ENCODE data around the gene UBE2C.

UBE2C gene

DNA sequence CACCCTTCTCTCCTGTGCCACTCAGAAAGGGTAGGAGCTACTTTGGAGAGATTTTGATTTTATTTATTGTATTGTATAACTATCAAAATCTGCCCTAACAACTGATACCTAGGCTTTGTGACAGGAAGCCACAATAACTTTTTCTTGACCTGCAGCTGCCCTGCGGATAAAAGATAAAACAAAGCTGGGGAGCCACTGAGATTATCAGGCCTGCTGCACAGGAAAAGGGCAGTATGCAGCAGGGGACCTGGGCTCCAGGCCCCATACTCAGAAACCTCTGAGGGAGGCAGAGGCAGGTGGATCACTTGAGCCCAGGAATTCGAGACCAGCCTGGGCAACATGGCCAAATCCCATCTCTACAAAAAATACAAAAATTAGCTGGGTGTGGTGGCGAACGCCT lies 20.2 kb downstream of the UBE2C start:
- no peak for DNase-seq (ENCODE audit: low spot score)
- TF ChIP-seq, protein P1, sequence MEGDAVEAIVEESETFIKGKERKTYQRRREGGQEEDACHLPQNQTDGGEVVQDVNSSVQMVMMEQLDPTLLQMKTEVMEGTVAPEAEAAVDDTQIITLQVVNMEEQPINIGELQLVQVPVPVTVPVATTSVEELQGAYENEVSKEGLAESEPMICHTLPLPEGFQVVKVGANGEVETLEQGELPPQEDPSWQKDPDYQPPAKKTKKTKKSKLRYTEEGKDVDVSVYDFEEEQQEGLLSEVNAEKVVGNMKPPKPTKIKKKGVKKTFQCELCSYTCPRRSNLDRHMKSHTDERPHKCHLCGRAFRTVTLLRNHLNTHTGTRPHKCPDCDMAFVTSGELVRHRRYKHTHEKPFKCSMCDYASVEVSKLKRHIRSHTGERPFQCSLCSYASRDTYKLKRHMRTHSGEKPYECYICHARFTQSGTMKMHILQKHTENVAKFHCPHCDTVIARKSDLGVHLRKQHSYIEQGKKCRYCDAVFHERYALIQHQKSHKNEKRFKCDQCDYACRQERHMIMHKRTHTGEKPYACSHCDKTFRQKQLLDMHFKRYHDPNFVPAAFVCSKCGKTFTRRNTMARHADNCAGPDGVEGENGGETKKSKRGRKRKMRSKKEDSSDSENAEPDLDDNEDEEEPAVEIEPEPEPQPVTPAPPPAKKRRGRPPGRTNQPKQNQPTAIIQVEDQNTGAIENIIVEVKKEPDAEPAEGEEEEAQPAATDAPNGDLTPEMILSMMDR (IDR thresholded peaks at IDR 0.05; ENCODE audit: extremely low read depth, insufficient read depth, missing control alignments), result no peak
- in situ Hi-C loops (cut with MboI; ENCODE audit: low pct_unique_long_range_greater_than_20kb, low sequenced_read_pairs, unreplicated experiment), result no loop called here

DNA sequence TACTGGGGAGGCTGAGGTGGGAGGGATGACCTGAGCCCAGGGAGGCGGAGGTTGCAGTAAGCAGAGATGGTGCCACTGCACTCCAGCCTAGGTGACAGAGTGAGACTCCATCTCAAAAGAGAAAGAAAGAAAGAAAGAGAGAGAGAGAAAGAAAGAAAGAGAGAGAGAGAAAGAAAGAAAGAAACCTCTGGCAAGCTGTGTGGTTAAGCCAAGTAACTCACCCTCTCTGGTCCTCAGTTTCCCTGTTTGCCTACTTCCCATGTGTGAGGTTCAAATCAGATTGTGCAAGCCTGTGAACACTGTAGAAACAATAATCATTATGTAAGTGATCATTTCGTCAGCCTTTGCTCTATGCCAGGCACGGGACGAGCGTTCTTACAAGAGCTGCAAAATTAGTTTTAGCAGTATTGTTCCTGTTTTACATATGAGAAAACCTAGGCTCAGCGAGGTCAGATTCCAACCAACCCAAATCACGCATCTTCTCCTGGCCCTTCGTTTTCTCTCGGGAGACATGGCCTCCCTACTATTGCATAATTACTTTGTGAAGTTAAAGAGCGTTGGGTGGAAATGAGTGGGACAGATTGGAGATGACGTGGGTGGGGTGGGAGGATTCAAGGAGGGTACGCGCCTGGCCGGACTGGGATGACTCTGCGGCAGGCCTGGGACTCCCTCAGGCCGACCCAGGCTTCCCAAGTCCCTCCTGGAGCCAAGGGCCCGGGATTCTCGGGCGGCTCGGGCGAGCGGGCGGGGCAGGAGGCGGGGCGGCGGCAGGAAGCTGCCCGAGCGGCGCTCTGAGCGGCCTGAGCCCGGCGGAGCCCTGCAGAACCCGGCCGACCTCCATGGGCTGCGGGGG lies 20.8 kb downstream of the UBE2C start, which contains the start of gene SNX21:
TSS of gene SNX21 (plus strand) at position 770 of the 853 bp plus-strand sequence. CDS start 121 bp downstream, outside the sequence.
- TF ChIP-seq, protein P1 (IDR thresholded peaks at IDR 0.05; ENCODE audit: extremely low read depth, insufficient read depth, missing control alignments), result no peak
- DNase-seq (ENCODE audit: low spot score), result peak; percentile 73
- in situ Hi-C loops (cut with MboI; ENCODE audit: low pct_unique_long_range_greater_than_20kb, low sequenced_read_pairs, unreplicated experiment), result no loop called here

DNA sequence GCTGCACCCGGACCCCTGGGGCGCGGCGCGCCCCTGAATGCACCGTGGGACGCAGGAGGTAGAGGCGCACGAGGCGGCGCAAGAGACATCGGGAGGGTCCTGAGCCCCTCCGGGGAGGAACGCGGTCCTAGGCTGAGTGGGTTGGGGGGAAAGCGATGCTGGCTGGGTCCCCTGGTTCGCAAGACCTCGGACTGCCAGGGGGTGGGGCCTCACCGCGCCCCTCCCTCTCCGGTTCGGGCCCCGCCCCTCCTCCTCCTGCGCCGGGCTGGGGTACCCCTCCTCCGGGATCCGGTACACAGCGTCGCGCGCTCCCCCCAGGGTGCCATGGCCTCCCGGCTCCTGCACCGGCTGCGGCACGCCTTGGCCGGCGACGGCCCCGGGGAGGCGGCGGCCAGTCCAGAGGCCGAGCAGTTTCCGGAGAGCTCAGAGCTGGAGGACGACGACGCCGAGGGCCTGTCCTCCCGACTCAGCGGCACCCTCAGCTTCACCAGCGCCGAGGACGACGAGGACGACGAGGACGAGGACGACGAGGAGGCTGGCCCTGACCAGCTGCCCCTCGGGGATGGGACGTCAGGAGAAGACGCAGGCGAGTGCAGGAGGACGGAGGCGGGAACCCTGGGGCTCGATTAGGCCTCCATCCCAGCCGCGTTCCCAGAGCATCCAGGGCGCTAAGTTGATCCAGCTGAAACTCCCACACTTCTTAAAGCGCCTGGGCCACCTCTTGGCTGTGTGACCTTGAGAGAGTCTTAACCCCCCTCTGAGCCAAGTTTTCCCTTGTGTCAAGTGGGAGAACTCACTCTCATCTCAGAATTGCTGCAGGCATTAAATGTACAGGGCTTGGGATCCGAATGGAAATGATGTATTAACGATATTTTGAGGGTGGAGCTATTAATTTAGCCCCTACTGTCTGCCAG lies 21.7 kb downstream of the UBE2C start:
- peak; percentile 86 for DNase-seq (ENCODE audit: low spot score)
- in situ Hi-C loops (cut with MboI; ENCODE audit: low pct_unique_long_range_greater_than_20kb, low sequenced_read_pairs, unreplicated experiment), result no loop called here
- TF ChIP-seq, protein P1 (IDR thresholded peaks at IDR 0.05; ENCODE audit: extremely low read depth, insufficient read depth, missing control alignments), result no peak

DNA sequence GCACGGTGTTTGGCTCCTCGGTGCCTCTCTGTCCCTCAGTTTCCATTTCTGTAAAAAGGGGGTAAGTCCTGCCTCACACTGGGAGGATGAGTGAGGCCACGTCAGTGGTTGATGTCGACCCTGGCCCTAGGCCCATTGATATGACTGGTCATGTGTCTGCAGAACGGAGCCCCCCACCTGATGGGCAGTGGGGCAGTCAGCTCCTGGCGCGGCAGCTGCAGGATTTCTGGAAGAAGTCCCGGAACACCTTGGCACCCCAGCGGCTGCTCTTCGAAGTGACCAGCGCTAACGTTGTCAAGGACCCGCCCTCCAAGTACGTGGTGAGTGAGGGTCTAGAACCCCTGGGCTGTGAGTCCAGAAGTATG lies 22.3 kb downstream of the UBE2C start:
- no peak for DNase-seq (ENCODE audit: low spot score)
- in situ Hi-C loops (cut with MboI; ENCODE audit: low pct_unique_long_range_greater_than_20kb, low sequenced_read_pairs, unreplicated experiment), result no loop called here
- TF ChIP-seq, protein P1 (IDR thresholded peaks at IDR 0.05; ENCODE audit: extremely low read depth, insufficient read depth, missing control alignments), result no peak

DNA sequence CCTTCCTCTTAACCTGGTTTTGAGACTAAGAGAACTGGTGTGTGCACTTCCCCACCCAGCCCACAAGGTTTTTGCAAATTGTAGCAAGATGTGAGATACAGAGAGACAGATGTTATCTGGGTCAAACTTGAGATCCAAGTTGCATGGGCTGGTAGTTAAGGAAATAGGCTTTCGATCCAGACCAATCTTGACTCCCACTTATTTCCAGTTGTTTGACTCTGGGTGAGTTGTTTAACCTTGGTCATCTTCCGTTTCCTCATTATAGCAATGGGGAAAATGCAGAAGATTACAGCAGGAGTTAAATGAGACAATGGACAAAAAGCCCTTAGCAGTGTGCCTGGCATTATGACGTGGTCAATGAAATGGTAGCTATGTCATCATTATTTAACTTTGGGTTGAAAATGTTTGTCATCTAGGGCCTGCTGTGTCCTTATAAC lies 22.9 kb downstream of the UBE2C start:
- DNase-seq (ENCODE audit: low spot score), result no peak
- TF ChIP-seq, protein P1 (IDR thresholded peaks at IDR 0.05; ENCODE audit: extremely low read depth, insufficient read depth, missing control alignments), result no peak
- in situ Hi-C loops (cut with MboI; ENCODE audit: low pct_unique_long_range_greater_than_20kb, low sequenced_read_pairs, unreplicated experiment), result no loop called here

DNA sequence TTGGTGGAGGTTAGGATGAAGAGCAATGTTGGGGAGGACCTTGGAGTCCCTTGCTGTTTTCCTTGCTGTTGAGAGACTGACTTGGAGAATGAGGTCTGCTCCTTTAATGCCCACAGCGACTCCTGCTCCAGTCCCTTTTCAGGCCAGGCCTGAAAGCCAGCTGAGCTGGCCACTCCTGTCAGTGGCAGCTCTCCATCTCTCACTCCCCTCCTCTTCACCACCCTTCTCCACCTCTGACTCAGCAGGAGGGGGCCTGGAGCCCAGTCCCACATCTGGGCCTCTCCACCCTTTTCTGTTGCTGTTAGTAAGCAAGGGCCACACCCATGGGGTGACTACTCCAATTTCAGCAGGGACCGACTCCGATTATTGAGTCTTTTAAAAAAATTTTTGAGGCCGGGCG lies 23.4 kb downstream of the UBE2C start:
- no peak for DNase-seq (ENCODE audit: low spot score)
- in situ Hi-C loops (cut with MboI; ENCODE audit: low pct_unique_long_range_greater_than_20kb, low sequenced_read_pairs, unreplicated experiment), result no loop called here
- TF ChIP-seq, protein P1 (IDR thresholded peaks at IDR 0.05; ENCODE audit: extremely low read depth, insufficient read depth, missing control alignments), result no peak
